Neural cell (in vitro differentiated cells): ENCODE measurements around the gene PAX1. TPM values are rescaled to one million over a fixed set of nuclear protein-coding genes. Genes with fewer than 3 reads are reported as not detected.

Experiments used
- H2AFZ ChIP-seq: fragments of 200-600, 300-800 bp; sonication (generic), shearing (Covaris generic); 2 replicates; pipeline ENCODE4 v1.6.0; 2014; ENCODE audit warnings: low read depth, mild to moderate bottlenecking, antibody characterized with exemption, low read length, moderate library complexity
- H3F3A ChIP-seq: fragments of 200-600 bp; shearing (Covaris generic); 2 replicates; pipeline ENCODE4 v1.6.1; 2016; ENCODE audit warnings: mild to moderate bottlenecking, moderate library complexity, mixed read lengths, antibody characterized with exemption, low read length; ENCODE audit not compliant: insufficient read depth, poor library complexity, severe bottlenecking
- H3K27ac ChIP-seq: fragments of 200-600, 300-800 bp; sonication (generic), shearing (Covaris generic); 2 replicates; pipeline ENCODE4 v1.5.1; 2014; ENCODE audit warnings: mild to moderate bottlenecking, low read length, moderate library complexity
- H3K27me3 ChIP-seq: fragments of 300-800, 200-600 bp; sonication (generic), shearing (Covaris generic); 2 replicates; pipeline ENCODE4 v1.6.0; 2014; ENCODE audit warnings: mild to moderate bottlenecking, low read depth, low read length, moderate library complexity; ENCODE audit not compliant: insufficient read depth
- H3K36me3 ChIP-seq: fragments of 300-800, 200-600 bp; sonication (generic), shearing (Covaris generic); 2 replicates; pipeline ENCODE4 v1.5.1; 2014; ENCODE audit warnings: mild to moderate bottlenecking, antibody characterized with exemption, low read length, moderate library complexity; ENCODE audit not compliant: insufficient read depth
- H3K4me2 ChIP-seq: fragments of 300-800, 200-600 bp; sonication (generic), shearing (Covaris generic); 2 replicates; pipeline ENCODE4 v1.6.0; 2014; ENCODE audit warnings: mild to moderate bottlenecking, low read length
- H3K4me3 ChIP-seq: fragments of 300-800, 200-600 bp; sonication (generic), shearing (Covaris generic); 2 replicates; pipeline ENCODE4 v1.5.1; 2014; ENCODE audit warnings: mild to moderate bottlenecking, low read length, moderate library complexity
- H3K79me2 ChIP-seq: fragments of 200-600 bp; shearing (Covaris generic); replicated peaks from 2 replicates; pipeline ENCODE4 v1.6.0; 2014; ENCODE audit warnings: mild to moderate bottlenecking, low read length, moderate library complexity; ENCODE audit not compliant: insufficient read depth
- H3K9ac ChIP-seq: fragments of 300-800, 200-600 bp; sonication (generic), shearing (Covaris generic); 2 replicates; pipeline ENCODE4 v1.6.1; 2016; ENCODE audit warnings: mild to moderate bottlenecking, low read length, mixed read lengths
- H3K9me2 ChIP-seq: fragments of 200-600 bp; shearing (Covaris generic); 2 replicates; pipeline ENCODE4 v1.6.1; 2016; ENCODE audit warnings: mild to moderate bottlenecking, low read length, mixed read lengths; ENCODE audit not compliant: insufficient read depth
- H3K9me3 ChIP-seq: fragments of 200-600, 300-800 bp; sonication (generic), shearing (Covaris generic); 2 replicates; pipeline ENCODE4 v1.6.1; 2016; ENCODE audit warnings: mild to moderate bottlenecking, mixed run types, low read length, moderate library complexity, mixed read lengths
- H4K20me1 ChIP-seq: fragments of 200-600 bp; shearing (Covaris generic); 2 replicates; pipeline ENCODE4 v1.6.1; 2016; ENCODE audit warnings: mild to moderate bottlenecking, mixed run types; ENCODE audit not compliant: insufficient read depth
- CTCF ChIP-seq: fragments of 450-650 bp; IDR thresholded peaks from 2 replicates; pipeline ENCODE4 v1.5.1; 2014; ENCODE audit warnings: antibody characterized with exemption, mild to moderate bottlenecking, moderate library complexity; ENCODE audit not compliant: poor library complexity, severe bottlenecking
- EP300 ChIP-seq: fragments of 450-650 bp; conservative IDR thresholded peaks from 2 replicates; pipeline ENCODE4 v1.6.1; 2014; ENCODE audit warnings: antibody characterized with exemption, mild to moderate bottlenecking, moderate library complexity; ENCODE audit not compliant: poor library complexity, severe bottlenecking
- EZH2 ChIP-seq: fragments of 200-600, 300-800 bp; shearing (Covaris generic), sonication (generic); IDR thresholded peaks from 2 replicates; pipeline ENCODE4 v1.6.1; 2014; ENCODE audit warnings: antibody characterized with exemption, low read length, borderline replicate concordance, mild to moderate bottlenecking; ENCODE audit not compliant: insufficient read depth, poor library complexity, severe bottlenecking
- MXI1 ChIP-seq: fragments of 450-650 bp; conservative IDR thresholded peaks from 2 replicates; pipeline ENCODE4 v1.6.1; 2014; ENCODE audit warnings: antibody characterized with exemption, mild to moderate bottlenecking; ENCODE audit not compliant: poor library complexity, severe bottlenecking
- POLR2AphosphoS5 ChIP-seq: IDR thresholded peaks from 2 replicates; pipeline ENCODE4 v1.6.1; 2012
- RAD21 ChIP-seq: fragments of 450-650 bp; conservative IDR thresholded peaks from 2 replicates; pipeline ENCODE4 v1.6.1; 2014; ENCODE audit warnings: antibody characterized with exemption, mild to moderate bottlenecking, moderate library complexity
- REST ChIP-seq: IDR thresholded peaks from 2 replicates; pipeline ENCODE4 v1.6.1; 2012; ENCODE audit warnings: borderline replicate concordance
- SMC3 ChIP-seq: fragments of 450-650 bp; conservative IDR thresholded peaks from 2 replicates; pipeline ENCODE4 v1.6.1; 2014; ENCODE audit warnings: antibody characterized with exemption, mild to moderate bottlenecking, moderate library complexity; ENCODE audit not compliant: poor library complexity
- TAF1 ChIP-seq: IDR thresholded peaks from 2 replicates; pipeline ENCODE4 v1.6.1; 2012; ENCODE audit warnings: low read depth
- polyA plus RNA-seq: library from polyadenylated mRNA; depleted of rRNA; stranded (reverse); fragments of >200 nt; gene quantifications from 2 replicates; pipeline ENCODE4 v1.2.3, GENCODE V29; 2014

Gene PAX1
- polyA plus RNA-seq, 1 donor from 2014 or later, result not detected

- H3K36me3 ChIP-seq, result no peaks in the 10 kb centered on the region
- no peak overlapping the region for H2AFZ ChIP-seq
- H3K4me2 ChIP-seq, result no peak overlapping the region
- no peaks in the 10 kb centered on the region for H3K9me2 ChIP-seq
- H3K4me3 ChIP-seq, result no peak overlapping the region
- H3K9ac ChIP-seq, result no peak overlapping the region
- no peak overlapping the region for H3K27ac ChIP-seq
- no peaks in the 10 kb centered on the region for H3F3A ChIP-seq
- H3K9me3 ChIP-seq, result no peaks in the 10 kb centered on the region
- no peaks in the 10 kb centered on the region for H3K79me2 ChIP-seq
- TF ChIP-seq RAD21, result no peak
- no peak for TF ChIP-seq CTCF
- no peak for TF ChIP-seq MXI1
- TF ChIP-seq SMC3, result no peak
- TF ChIP-seq EZH2, result no peak
- TF ChIP-seq TAF1, result no peak
- no peak for TF ChIP-seq REST
- no peak for TF ChIP-seq POLR2AphosphoS5
- no peak for TF ChIP-seq EP300
- no peaks in the 10 kb centered on the region for H3K27me3 ChIP-seq
- no peaks in the 10 kb centered on the region for H4K20me1 ChIP-seq
Observed at GRCh38 chr20:21682521-21682954, 22.9 kb upstream of the PAX1 start.

GRCh38 chr20:21684671-21685070, 20.8 kb upstream of the PAX1 start:
- Histone ChIP-seq H3K4me3 (no peak overlapping the region), H3K27ac (no peak overlapping the region), H3F3A (no peaks in the 10 kb centered on the region), H3K79me2 (no peaks in the 10 kb centered on the region), H3K27me3 (no peaks in the 10 kb centered on the region), H3K9me3 (no peaks in the 10 kb centered on the region), H3K9ac (no peak overlapping the region), H2AFZ (no peak overlapping the region), H3K36me3 (no peaks in the 10 kb centered on the region), H3K4me2 (no peak overlapping the region), H3K9me2 (no peaks in the 10 kb centered on the region), H4K20me1 (no peaks in the 10 kb centered on the region)
- TF ChIP-seq POLR2AphosphoS5 (no peak), EP300 (no peak), SMC3 (no peak)

GRCh38 chr20:21685981-21686380, 19.5 kb upstream of the PAX1 start:
- H3K27ac ChIP-seq, result no peak overlapping the region
- H4K20me1 ChIP-seq, result no peaks in the 10 kb centered on the region
- no peak for TF ChIP-seq CTCF
- TF ChIP-seq EP300, result no peak
- TF ChIP-seq EZH2, result no peak
- no peak for TF ChIP-seq SMC3
- no peak for TF ChIP-seq REST
- TF ChIP-seq TAF1, result no peak
- no peak for TF ChIP-seq RAD21
- no peak for TF ChIP-seq POLR2AphosphoS5
- no peak for TF ChIP-seq MXI1
- H2AFZ ChIP-seq, result no peak overlapping the region
- H3K4me2 ChIP-seq, result no peak overlapping the region
- no peak overlapping the region for H3K4me3 ChIP-seq
- H3K79me2 ChIP-seq, result no peaks in the 10 kb centered on the region
- H3K9me2 ChIP-seq, result no peaks in the 10 kb centered on the region
- H3K36me3 ChIP-seq, result no peaks in the 10 kb centered on the region
- H3K9me3 ChIP-seq, result no peaks in the 10 kb centered on the region
- no peak overlapping the region for H3K9ac ChIP-seq
- H3K27me3 ChIP-seq, result peaks cover 3% of the 10 kb centered on the region
- H3F3A ChIP-seq, result no peaks in the 10 kb centered on the region
